ENCODE data around the gene TMEM45B.
"Not testable (repeated sequence)": the region's sequence is repeated elsewhere in the genome, so short reads cannot be mapped to it uniquely, and the experiment has no call there.

The TMEM45B gene

DNA sequence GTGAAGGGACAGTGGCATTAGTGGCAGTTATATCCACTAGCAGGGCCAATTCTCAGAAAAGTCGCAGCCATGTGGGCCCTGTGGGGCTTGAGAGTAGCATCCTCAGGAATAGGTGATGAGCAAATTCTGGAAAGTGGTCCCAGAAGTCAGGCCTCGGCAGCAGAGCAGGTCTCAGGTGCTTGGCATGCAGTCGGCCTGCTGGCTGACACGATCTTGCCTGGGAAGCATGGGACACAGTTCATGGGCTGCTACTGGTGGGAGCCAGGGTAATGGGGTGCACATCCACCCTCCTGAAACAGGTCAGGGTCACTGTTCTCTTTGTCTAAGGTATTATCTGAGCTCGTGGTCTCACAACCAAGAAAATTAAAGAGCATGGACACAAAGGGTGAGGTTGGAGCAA, 36.8 kb upstream of the TMEM45B start:
- no peak for DNase-seq (ENCODE audit: low spot score)
- no peak for TF ChIP-seq CTCF (IDR thresholded peaks at IDR 0.05; ENCODE audit: extremely low read depth, missing control alignments)

- DNase-seq (ENCODE audit: low spot score): no peak
- no peak for TF ChIP-seq CTCF (IDR thresholded peaks at IDR 0.05; ENCODE audit: extremely low read depth, missing control alignments)
These were observed 36.3 kb upstream of the TMEM45B start for GRCh38 chr11:129779342-129779741.

GRCh38 chr11:129785383-129786111, 30.1 kb upstream of the TMEM45B start:
- no peak for TF ChIP-seq CTCF (IDR thresholded peaks at IDR 0.05; ENCODE audit: extremely low read depth, missing control alignments)
- no peak for DNase-seq (ENCODE audit: low spot score)

DNA sequence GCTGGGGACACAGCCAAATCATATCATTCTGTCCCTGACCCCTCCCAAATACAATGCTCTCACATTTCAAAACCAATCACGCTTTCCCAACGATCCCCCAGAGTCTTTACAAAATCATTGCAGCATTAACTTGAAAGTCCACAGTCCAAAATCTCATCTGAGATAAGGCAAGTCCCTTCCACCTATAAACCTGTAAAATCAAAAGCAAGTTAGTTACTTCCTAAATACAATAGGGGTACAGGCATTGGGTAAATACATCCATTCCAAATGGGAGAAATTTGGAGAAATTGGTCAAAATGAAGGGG, 29.6 kb upstream of the TMEM45B start:
- not testable (repeated sequence) for DNase-seq (ENCODE audit: low spot score)

DNA sequence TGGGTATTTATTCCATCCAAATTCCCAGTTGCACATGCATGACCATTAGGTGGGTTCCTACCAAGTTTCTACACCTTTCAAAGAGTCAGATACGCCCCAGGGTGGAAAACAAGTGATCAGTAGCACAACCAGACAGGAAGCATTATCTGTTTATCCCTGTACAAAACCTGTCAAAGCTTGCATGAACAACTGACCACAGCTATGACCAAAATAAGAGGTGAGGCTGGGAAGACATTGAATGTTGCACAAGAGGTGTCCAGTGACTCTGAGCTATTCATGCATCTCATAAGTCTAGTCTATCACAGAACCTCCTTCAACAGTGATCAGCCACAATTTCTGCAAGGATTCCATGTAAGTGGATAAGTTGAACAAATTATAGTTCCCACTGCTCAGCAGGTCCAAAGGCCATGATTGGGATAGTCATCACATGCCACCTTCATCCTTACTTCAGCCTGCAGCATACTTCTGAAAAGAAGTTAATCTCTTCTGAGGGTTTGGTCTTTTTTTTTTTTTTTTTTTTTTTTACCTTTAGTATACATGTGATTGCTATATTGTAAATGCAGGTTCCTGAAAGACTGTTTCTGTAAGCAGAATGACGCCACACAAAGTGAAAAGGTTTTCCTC, 28.0 kb upstream of the TMEM45B start:
- no peak for DNase-seq (ENCODE audit: low spot score)
- TF ChIP-seq CTCF (IDR thresholded peaks at IDR 0.05; ENCODE audit: extremely low read depth, missing control alignments): no peak

GRCh38 chr11:129788278-129788677, 27.4 kb upstream of the TMEM45B start:
- no peak for TF ChIP-seq CTCF (IDR thresholded peaks at IDR 0.05; ENCODE audit: extremely low read depth, missing control alignments)
- no peak for DNase-seq (ENCODE audit: low spot score)

DNA sequence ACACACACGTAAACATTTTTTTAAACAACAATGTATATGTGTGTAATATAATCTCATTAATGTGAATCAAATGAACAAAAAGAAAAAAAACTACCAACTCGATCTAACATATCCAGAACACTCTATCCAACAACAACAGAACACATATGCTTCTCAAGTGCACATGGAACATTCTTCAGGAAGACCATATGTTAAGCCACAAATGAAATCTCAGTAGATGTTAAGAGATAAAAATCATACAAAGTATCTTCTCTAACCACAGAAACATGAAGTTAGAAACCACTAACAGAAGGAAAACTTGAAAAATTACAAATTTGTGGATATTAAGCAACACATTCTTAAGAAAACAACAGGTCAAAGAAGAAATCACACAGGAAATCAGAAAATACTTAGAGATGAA, 25.5 kb upstream of the TMEM45B start:
- DNase-seq (ENCODE audit: low spot score): no peak
- no peak for TF ChIP-seq CTCF (IDR thresholded peaks at IDR 0.05; ENCODE audit: extremely low read depth, missing control alignments)

DNA sequence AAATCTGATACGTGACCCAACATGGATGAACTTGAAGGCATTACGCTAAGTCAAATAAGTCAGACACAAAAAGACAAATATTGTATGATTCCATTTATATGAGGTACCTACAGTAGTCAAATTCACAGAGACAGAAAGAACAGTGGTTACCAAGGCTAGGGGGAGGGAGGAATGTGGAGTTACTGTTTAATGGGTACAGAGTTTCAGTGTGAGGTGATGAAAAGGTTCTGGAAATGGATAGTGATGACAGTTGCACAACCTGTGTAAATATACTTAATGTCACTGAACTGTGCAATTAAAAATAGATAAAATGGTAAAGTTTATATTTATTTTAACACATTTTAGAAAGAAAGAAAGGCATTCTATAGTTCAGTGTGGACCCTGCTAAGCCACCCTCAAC, 24.1 kb upstream of the TMEM45B start:
- no peak for TF ChIP-seq CTCF (IDR thresholded peaks at IDR 0.05; ENCODE audit: extremely low read depth, missing control alignments)
- no peak for DNase-seq (ENCODE audit: low spot score)

All from GM20000 (cell line).